ENCODE results near the gene LONP2. TPM values are rescaled to one million over a fixed set of nuclear protein-coding genes. Genes with fewer than 3 reads are reported as not detected.
"Not testable (repeated sequence)": the region's sequence is repeated elsewhere in the genome, so short reads cannot be mapped to it uniquely, and the experiment has no call there.

The LONP2 gene
- total and polyA plus RNA-seq, 12 donors: 45.3 to 89.1 (median 75.2) TPM

- Histone ChIP-seq H3K36me3 (replicated peaks in 1 of 2) (no peaks in the 10 kb centered on the region), H3K9me3 (replicated peaks in 1 of 3) (no peaks in the 10 kb centered on the region), H3K27me3 (no peaks in the 10 kb centered on the region), H3K27ac (peak overlapping the region in 4 of 5 donors; percentile 5 to 78 (median 57)), H3K4me3 (no peak overlapping the region), H3K4me1 (replicated peaks in 1 of 2) (peaks cover 0 to 8% of the 10 kb centered on the region in 2 donors)
- TF ChIP-seq POLR2A (IDR thresholded peaks at IDR 0.05) (peak in 1 of 2 donors; percentile 35), CTCF (IDR thresholded peaks at IDR 0.05) (no peak)
- intact Hi-C loops (cut with DNase I): no loop called here
- WGBS, 4 donors: 37 to 51% (median 46%) methylated on average over 11 of the region's 11 CpGs
- DNase-seq: peak; percentile 65 to 89 (median 79)
These were observed 149.6 kb downstream of the LONP2 start for GRCh38 chr16:48393485-48394354.

- peak overlapping the region in 4 of 5 donors; percentile 5 to 78 (median 57) for H3K27ac ChIP-seq
- no peak for DNase-seq
- TF ChIP-seq CTCF (IDR thresholded peaks at IDR 0.05): no peak
- TF ChIP-seq POLR2A (IDR thresholded peaks at IDR 0.05): no peak
- H3K9me3 ChIP-seq (replicated peaks in 1 of 3): no peaks in the 10 kb centered on the region
- intact Hi-C loops (cut with DNase I): no loop called here
- 90 to 93% (median 92%) methylated on average over 6 of the region's 6 CpGs for WGBS, 4 donors
- H3K27me3 ChIP-seq: no peaks in the 10 kb centered on the region
- no peaks in the 10 kb centered on the region for H3K36me3 ChIP-seq (replicated peaks in 1 of 2)
- H3K4me3 ChIP-seq: no peak overlapping the region
- H3K4me1 ChIP-seq (replicated peaks in 1 of 2): peaks cover 0 to 8% of the 10 kb centered on the region in 2 donors
These were observed 150.2 kb downstream of the LONP2 start for GRCh38 chr16:48394355-48394703.

GRCh38 chr16:48395375-48395774, 151.3 kb downstream of the LONP2 start:
- H3K27ac ChIP-seq: no peak overlapping the region
- intact Hi-C loops (cut with DNase I): no loop called here
- peaks cover 0 to 8% of the 10 kb centered on the region in 2 donors for H3K4me1 ChIP-seq (replicated peaks in 1 of 2)
- no peak overlapping the region for H3K4me3 ChIP-seq
- no peaks in the 10 kb centered on the region for H3K9me3 ChIP-seq (replicated peaks in 1 of 3)
- DNase-seq: peak in 1 of 7 donors; percentile 17
- TF ChIP-seq POLR2A (IDR thresholded peaks at IDR 0.05) (no peak), CTCF (IDR thresholded peaks at IDR 0.05) (no peak)
- H3K36me3 ChIP-seq (replicated peaks in 1 of 2): no peaks in the 10 kb centered on the region
- H3K27me3 ChIP-seq: no peaks in the 10 kb centered on the region
- 79 to 92% (median 87%) methylated on average over 2 to 3 of the region's 3 CpGs for WGBS, 4 donors

GRCh38 chr16:48402547-48402946, 158.4 kb downstream of the LONP2 start:
- WGBS, 4 donors: 84 to 92% (median 88%) methylated on average over 8 of the region's 8 CpGs
- H3K4me1 ChIP-seq (replicated peaks in 1 of 2); H3K9me3 ChIP-seq (replicated peaks in 1 of 3); H3K4me3 ChIP-seq; H3K36me3 ChIP-seq (replicated peaks in 1 of 2); H3K27ac ChIP-seq; intact Hi-C loops (cut with DNase I); H3K27me3 ChIP-seq; DNase-seq: not testable (repeated sequence)

GRCh38 chr16:48405153-48405552, 161.1 kb downstream of the LONP2 start:
- DNase-seq: no peak
- TF ChIP-seq CTCF (IDR thresholded peaks at IDR 0.05) (no peak), POLR2A (IDR thresholded peaks at IDR 0.05) (no peak)
- H3K4me1 ChIP-seq (replicated peaks in 1 of 2): peaks cover 9 to 15% of the 10 kb centered on the region in 2 donors
- H3K9me3 ChIP-seq (replicated peaks in 1 of 3): no peaks in the 10 kb centered on the region
- intact Hi-C loops (cut with DNase I): no loop called here
- WGBS, 4 donors: 85 to 100% (median 100%) methylated on average over 1 of the region's 1 CpG
- H3K27ac ChIP-seq: no peak overlapping the region
- no peak overlapping the region for H3K4me3 ChIP-seq
- H3K27me3 ChIP-seq: no peaks in the 10 kb centered on the region
- H3K36me3 ChIP-seq (replicated peaks in 1 of 2): no peaks in the 10 kb centered on the region
